Panc1 (cell line): ENCODE measurements around the gene FSD1L. TPM values are rescaled to one million over a fixed set of nuclear protein-coding genes. Genes with fewer than 3 reads are reported as not detected.

Source experiments
- ATAC-seq: fragments of 200-7000 bp; cut with Tn5 transposase; 2 replicates; pipeline ENCODE4 v1.9.1; 2020; ENCODE audit warnings: mild to moderate bottlenecking, moderate library complexity
- BruUV-seq: library from RNA; stranded (reverse); fragments of 400-500 nt; replicated peaks from 2 replicates; lab custom pipeline; 2021; lab: Mats Ljungman, UMichigan
- CTCF ChIA-PET: fragments of 300-600 bp; sonication (Branson Sonifier 250); formaldehyde crosslinking; loops from one replicate; lab custom pipeline; 2022; ENCODE audit warnings: antibody characterized with exemption; lab: Charles Lee
- POLR2A ChIA-PET: fragments of 300-600 bp; sonication (Branson Sonifier 250); formaldehyde crosslinking; loops from one replicate; lab custom pipeline; 2022; ENCODE audit warnings: antibody characterized with exemption; lab: Charles Lee
- DNase-seq: peaks from one replicate; pipeline ENCODE4 v3.0.0-alpha.2; 2010; ENCODE audit warnings: low read depth, low spot score
- H3K27ac ChIP-seq: 2 replicates; pipeline ENCODE4 v1.5.1; 2011; ENCODE audit warnings: mild to moderate bottlenecking, low read length, inconsistent platforms
- H3K27me3 ChIP-seq: fragments of 200-500 bp; sonication (Bioruptor generic); 2 replicates; pipeline ENCODE4 v1.6.0; 2014; ENCODE audit warnings: low read length, inconsistent platforms; ENCODE audit not compliant: control insufficient read depth, insufficient read depth
- H3K36me3 ChIP-seq: fragments of 200-500 bp; sonication (Bioruptor generic); 2 replicates; pipeline ENCODE4 v1.5.1; 2014; ENCODE audit warnings: inconsistent platforms, mild to moderate bottlenecking, low read length, moderate library complexity; ENCODE audit not compliant: control insufficient read depth, insufficient read depth
- H3K4me1 ChIP-seq: 2 replicates; pipeline ENCODE4 v1.5.1; 2011; ENCODE audit warnings: inconsistent platforms, mild to moderate bottlenecking, low read length, moderate library complexity; ENCODE audit not compliant: control insufficient read depth, insufficient read depth
- H3K4me3 ChIP-seq, 2 experiments: 2 replicates each; pipeline ENCODE4 v1.5.1; 2011 to 2012; ENCODE audit warnings: low read depth in 2 of 2, low read length in 2 of 2, mild to moderate bottlenecking in 2 of 2, inconsistent platforms in 1 of 2, moderate library complexity in 1 of 2
- H3K9me3 ChIP-seq: fragments of 200-500 bp; sonication (Bioruptor generic); 2 replicates; pipeline ENCODE4 v1.5.1; 2014; ENCODE audit warnings: low read depth, mild to moderate bottlenecking, inconsistent platforms, low read length, moderate library complexity; ENCODE audit not compliant: control insufficient read depth, insufficient read depth
- CTCF ChIP-seq: fragments of 450-650 bp; IDR thresholded peaks from 2 replicates; pipeline ENCODE4 v1.5.1; 2017; ENCODE audit warnings: mild to moderate bottlenecking
- POLR2AphosphoS5 ChIP-seq: IDR thresholded peaks from 2 replicates; pipeline ENCODE4 v1.6.1; 2012; ENCODE audit warnings: mild to moderate bottlenecking, low read depth, low read length, moderate library complexity
- SIN3A ChIP-seq: IDR thresholded peaks from 2 replicates; pipeline ENCODE4 v1.6.1; 2012; ENCODE audit warnings: low read depth, mild to moderate bottlenecking, low read length, moderate library complexity, borderline replicate concordance; ENCODE audit not compliant: insufficient read depth
- TCF7L2 ChIP-seq: IDR thresholded peaks from 2 replicates; pipeline ENCODE4 v1.6.1; 2011; ENCODE audit warnings: mild to moderate bottlenecking, low read depth, low read length, inconsistent platforms
- in situ Hi-C: cut with HindIII; loops from 2 replicates; pipeline ENCODE4 v1.10.0; 2016; ENCODE audit warnings: low sequenced_read_pairs, low pct_unique_long_range_greater_than_20kb
- intact Hi-C: fragments of 100-400 bp; cut with micrococcal nuclease; formaldehyde crosslinking; loops from one replicate; pipeline ENCODE4 v1.10.0; 2022; ENCODE audit not compliant: unreplicated experiment
- total RNA-seq: library from RNA; stranded (reverse); gene quantifications from one replicate; pipeline ENCODE4 v1.2.1, GENCODE V29; 2021; ENCODE audit not compliant: unreplicated experiment
- TF ChIP-seq, protein P1 (sequence below), 2 experiments: IDR thresholded peaks; 2 replicates each; pipeline ENCODE4 v1.6.1; 2011 to 2012; ENCODE audit warnings: low read depth in 2 of 2, control low read depth in 1 of 2, low read length in 1 of 2, mild to moderate bottlenecking in 1 of 2, moderate library complexity in 1 of 2; ENCODE audit not compliant: insufficient read depth in 1 of 2

The FSD1L gene
- total RNA-seq, 1 experiment from 2014 or later = 5.1 TPM

DNA sequence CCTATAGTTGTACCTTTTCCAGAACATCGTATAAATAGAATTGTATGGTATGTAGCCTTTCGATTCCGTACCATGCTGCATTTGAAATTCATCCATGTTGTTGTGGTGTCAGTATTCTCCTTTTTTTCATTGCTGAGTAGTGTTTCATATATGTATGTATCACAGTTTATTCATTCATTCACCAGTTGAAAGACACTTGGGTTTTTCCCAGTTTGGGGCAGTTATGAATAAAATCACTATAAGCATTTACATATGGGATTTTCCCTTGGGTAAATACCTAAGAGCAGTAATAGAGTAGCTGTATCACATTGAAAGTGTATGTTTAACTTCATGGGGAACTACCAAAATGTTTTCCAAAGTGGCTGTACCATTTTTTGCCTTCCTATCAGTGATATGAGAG, 94.0 kb downstream of the FSD1L start:
- ATAC-seq (no peak), DNase-seq (no peak)
- in situ Hi-C loops = no loop called here
- CTCF ChIA-PET = no interaction called here
- no peaks in the 10 kb centered on the region for H3K9me3 ChIP-seq
- POLR2A ChIA-PET = no interaction called here
- BruUV-seq = no TSS peak
- H3K4me1 ChIP-seq = no peaks in the 10 kb centered on the region
- TF ChIP-seq SIN3A (no peak), TCF7L2 (no peak), CTCF (no peak), POLR2AphosphoS5 (no peak)
- TF ChIP-seq, protein P1, sequence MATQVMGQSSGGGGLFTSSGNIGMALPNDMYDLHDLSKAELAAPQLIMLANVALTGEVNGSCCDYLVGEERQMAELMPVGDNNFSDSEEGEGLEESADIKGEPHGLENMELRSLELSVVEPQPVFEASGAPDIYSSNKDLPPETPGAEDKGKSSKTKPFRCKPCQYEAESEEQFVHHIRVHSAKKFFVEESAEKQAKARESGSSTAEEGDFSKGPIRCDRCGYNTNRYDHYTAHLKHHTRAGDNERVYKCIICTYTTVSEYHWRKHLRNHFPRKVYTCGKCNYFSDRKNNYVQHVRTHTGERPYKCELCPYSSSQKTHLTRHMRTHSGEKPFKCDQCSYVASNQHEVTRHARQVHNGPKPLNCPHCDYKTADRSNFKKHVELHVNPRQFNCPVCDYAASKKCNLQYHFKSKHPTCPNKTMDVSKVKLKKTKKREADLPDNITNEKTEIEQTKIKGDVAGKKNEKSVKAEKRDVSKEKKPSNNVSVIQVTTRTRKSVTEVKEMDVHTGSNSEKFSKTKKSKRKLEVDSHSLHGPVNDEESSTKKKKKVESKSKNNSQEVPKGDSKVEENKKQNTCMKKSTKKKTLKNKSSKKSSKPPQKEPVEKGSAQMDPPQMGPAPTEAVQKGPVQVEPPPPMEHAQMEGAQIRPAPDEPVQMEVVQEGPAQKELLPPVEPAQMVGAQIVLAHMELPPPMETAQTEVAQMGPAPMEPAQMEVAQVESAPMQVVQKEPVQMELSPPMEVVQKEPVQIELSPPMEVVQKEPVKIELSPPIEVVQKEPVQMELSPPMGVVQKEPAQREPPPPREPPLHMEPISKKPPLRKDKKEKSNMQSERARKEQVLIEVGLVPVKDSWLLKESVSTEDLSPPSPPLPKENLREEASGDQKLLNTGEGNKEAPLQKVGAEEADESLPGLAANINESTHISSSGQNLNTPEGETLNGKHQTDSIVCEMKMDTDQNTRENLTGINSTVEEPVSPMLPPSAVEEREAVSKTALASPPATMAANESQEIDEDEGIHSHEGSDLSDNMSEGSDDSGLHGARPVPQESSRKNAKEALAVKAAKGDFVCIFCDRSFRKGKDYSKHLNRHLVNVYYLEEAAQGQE (IDR thresholded peaks at IDR 0.05; ENCODE audit: insufficient read depth in 1 of 2, low read depth in 2 of 2, low read length in 1 of 2) = no peak
- no peaks in the 10 kb centered on the region for H3K27me3 ChIP-seq
- no peaks in the 10 kb centered on the region for H3K36me3 ChIP-seq
- H3K27ac ChIP-seq = no peak overlapping the region
- H3K4me3 ChIP-seq = no peak overlapping the region
- intact Hi-C loops = no loop called here

- Histone ChIP-seq H3K4me1 (no peaks in the 10 kb centered on the region), H3K36me3 (no peaks in the 10 kb centered on the region; the same call in 1 of the 2 replicates), H3K4me3 (no peak overlapping the region), H3K27ac (no peak overlapping the region), H3K27me3 (no peaks in the 10 kb centered on the region), H3K9me3 (no peaks in the 10 kb centered on the region)
- TF ChIP-seq TCF7L2 = no peak
- TF ChIP-seq CTCF = no peak
- intact Hi-C loops = no loop called here
- DNase-seq (no peak), ATAC-seq (no peak)
- no TSS peak for BruUV-seq
- in situ Hi-C loops = no loop called here
- CTCF ChIA-PET = no interaction called here
- POLR2A ChIA-PET = no interaction called here
Measured at GRCh38 chr9:105554042-105554441, 106.2 kb downstream of the FSD1L start.
